ENCODE measurements around the gene ARHGAP42.

GRCh38 chr11:100980156-100980555 is 293.1 kb downstream of the ARHGAP42 start:
- no peak for TF ChIP-seq EZH2 (IDR thresholded peaks at IDR 0.05; ENCODE audit: insufficient read depth, poor library complexity, severe bottlenecking)
- no peak for TF ChIP-seq EZH2phosphoT487 (IDR thresholded peaks at IDR 0.05; ENCODE audit: insufficient read depth, low read depth)
